ENCODE results near the gene RASGRP1.

GRCh38 chr15:38565287-38565670 is 665 bp upstream of the RASGRP1 start:
- TF ChIP-seq CTCF (IDR thresholded peaks at IDR 0.05) (no peak), POLR2A (IDR thresholded peaks at IDR 0.05) (no peak), POLR2AphosphoS5 (IDR thresholded peaks at IDR 0.05) (no peak), EP300 (IDR thresholded peaks at IDR 0.05) (no peak)
